Subcutaneous abdominal adipose tissue (tissue), 5 donors: ENCODE data around the gene CDC123.
A peak's percentile ranks its signal among the peaks of the same experiment; 100 is the strongest.
"Not testable (repeated sequence)": the region's sequence is repeated elsewhere in the genome, so short reads cannot be mapped to it uniquely, and the experiment has no call there.

Source experiments
- H3K27ac ChIP-seq: one replicate; pipeline ENCODE4 v1.7.0; 2013; ENCODE audit warnings: low read depth, mild to moderate bottlenecking, inconsistent platforms, low read length, moderate library complexity
- H3K27me3 ChIP-seq, 5 donors: one replicate each; pipeline ENCODE4 v1.7.0; 2013; ENCODE audit warnings: low read length in 5 of 5, inconsistent platforms in 1 of 5; ENCODE audit not compliant: control insufficient read depth in 5 of 5, insufficient read depth in 4 of 5
- H3K36me3 ChIP-seq, 5 donors: one replicate each; pipeline ENCODE4 v1.7.0; 2013; ENCODE audit warnings: low read length in 5 of 5; ENCODE audit not compliant: control insufficient read depth in 5 of 5, insufficient read depth in 5 of 5
- H3K4me1 ChIP-seq, 5 donors: one replicate each; pipeline ENCODE4 v1.7.0; 2013; ENCODE audit warnings: low read length in 5 of 5, mild to moderate bottlenecking in 3 of 5, moderate library complexity in 1 of 5; ENCODE audit not compliant: control insufficient read depth in 5 of 5, insufficient read depth in 5 of 5
- H3K4me3 ChIP-seq, 5 donors: one replicate each; pipeline ENCODE4 v1.7.0; 2013; ENCODE audit warnings: low read length in 5 of 5, low read depth in 1 of 5
- H3K9ac ChIP-seq, 5 donors: one replicate each; pipeline ENCODE4 v1.7.0; 2013; ENCODE audit warnings: low read length in 5 of 5, mild to moderate bottlenecking in 4 of 5, moderate library complexity in 3 of 5
- H3K9me3 ChIP-seq, 5 donors: one replicate each; pipeline ENCODE4 v1.7.0; 2013; ENCODE audit warnings: low read length in 5 of 5; ENCODE audit not compliant: control insufficient read depth in 5 of 5
- donor health status: healthy.
- donor health status: healthy.
- donor health status: healthy.
- donor health status: healthy.
- donor health status: healthy.

Gene CDC123

DNA sequence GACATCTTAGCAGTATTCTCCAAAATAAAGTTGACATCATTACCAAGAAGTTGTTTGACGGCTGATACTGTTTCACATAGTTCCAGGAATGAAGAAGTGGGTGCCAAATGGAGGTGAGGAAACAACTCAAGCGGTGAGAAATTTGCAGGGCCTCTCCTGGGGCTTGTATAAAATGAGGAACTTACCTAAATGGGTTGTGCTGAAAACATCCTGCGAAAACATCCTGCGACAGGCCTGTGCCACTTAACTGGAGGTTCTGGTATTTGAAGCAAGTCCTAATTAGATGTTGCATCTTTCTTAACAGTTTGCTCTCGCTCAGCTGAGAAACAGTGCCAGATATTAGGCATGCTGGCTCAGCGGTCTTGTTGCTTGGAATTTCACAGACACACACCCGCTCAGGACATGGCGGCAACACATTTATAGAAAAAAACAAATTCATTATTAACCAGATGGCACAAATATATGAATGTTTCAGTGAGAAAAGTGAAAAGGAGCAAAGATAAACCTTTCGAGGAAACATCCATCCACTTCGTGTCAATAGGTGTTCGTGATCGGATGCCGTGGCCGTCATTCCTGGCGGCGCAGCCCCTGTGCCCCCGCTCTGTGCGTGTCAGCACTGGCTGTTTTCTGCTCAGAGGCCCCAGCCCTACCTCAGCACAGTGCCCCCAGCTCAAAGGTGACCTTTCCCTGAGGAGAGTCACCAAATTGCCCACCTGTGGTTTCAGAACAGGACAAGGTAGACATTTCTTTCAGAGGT is 48.1 kb downstream of the CDC123 start:
- Histone ChIP-seq H3K27ac (no peak overlapping the region), H3K4me3 (no peak overlapping the region), H3K27me3 (no peaks in the 10 kb centered on the region), H3K4me1 (peaks cover 0 to 4% (median 2%) of the 10 kb centered on the region in 5 donors), H3K9me3 (no peaks in the 10 kb centered on the region), H3K9ac (no peak overlapping the region), H3K36me3 (peaks cover 4 to 60% (median 40%) of the 10 kb centered on the region in 5 donors)

DNA sequence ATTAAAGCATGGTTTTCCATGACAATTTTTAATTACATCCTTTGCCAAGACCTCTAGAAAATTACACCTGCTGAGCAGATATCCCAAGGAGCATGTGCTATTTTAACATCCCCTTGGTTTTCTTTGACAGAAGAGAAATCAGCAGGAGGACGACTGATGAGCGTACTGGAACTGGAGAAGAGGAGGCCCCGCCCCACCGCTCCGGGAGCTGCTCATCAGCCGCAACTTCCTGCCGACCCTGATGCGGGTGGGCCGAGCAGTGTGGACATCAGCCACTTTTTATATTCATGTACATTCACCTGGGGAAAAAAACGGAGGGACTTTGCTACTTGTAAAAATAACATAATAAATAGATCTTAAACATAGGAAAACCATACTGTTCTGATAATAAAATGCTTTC is 54.2 kb downstream of the CDC123 start:
- peaks cover 0 to 59% (median 29%) of the 10 kb centered on the region in 5 donors for H3K36me3 ChIP-seq
- no peaks in the 10 kb centered on the region for H3K27me3 ChIP-seq
- no peaks in the 10 kb centered on the region for H3K4me1 ChIP-seq
- no peak overlapping the region for H3K27ac ChIP-seq
- no peak overlapping the region for H3K9ac ChIP-seq
- no peak overlapping the region for H3K4me3 ChIP-seq
- no peaks in the 10 kb centered on the region for H3K9me3 ChIP-seq

DNA sequence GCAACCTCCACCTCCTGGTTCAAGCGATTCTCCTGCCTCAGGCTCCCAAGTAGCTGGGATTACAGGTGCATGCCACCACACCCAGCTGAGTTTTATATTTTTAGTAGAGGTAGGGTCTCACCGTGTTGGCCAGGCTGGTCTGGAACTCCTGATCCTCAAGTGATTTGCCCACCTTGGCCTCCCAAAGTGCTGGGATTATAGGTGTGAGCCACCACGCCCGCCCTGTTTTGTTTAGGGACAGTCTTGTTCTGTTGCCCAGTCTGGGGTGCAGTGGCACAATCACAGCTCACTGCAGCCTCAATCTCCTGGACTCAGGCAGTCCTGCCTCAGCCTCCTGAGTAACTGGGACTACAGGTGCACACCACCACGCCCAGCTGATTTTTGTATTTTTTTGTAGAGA is 54.7 kb downstream of the CDC123 start:
- not testable (repeated sequence) for H3K9me3 ChIP-seq, H3K9ac ChIP-seq, H3K4me1 ChIP-seq, H3K27ac ChIP-seq, H3K4me3 ChIP-seq, H3K27me3 ChIP-seq
- H3K36me3 ChIP-seq = peaks cover 0 to 54% (median 26%) of the 10 kb centered on the region in 5 donors

DNA sequence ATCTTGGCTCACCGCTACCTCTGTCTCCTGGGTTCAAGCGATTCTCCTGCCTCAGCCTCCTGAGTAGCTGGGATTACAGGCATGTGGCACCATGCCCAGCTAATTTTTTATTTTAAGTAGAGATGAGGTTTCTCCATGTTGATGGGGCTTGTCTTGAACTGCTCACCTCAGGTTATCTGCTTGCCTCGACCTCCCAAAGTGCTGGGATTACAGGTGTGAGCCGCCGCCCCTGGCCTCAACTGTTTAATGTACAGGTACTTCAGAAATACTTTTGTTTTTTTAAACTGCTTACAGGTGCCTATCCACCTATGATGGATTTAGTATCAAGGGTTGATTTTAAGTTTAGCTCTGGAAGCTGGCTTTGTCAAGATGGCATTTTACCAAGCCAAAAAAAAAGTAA is 55.6 kb downstream of the CDC123 start:
- Histone ChIP-seq H3K9ac (no peak overlapping the region), H3K9me3 (no peaks in the 10 kb centered on the region), H3K4me1 (no peaks in the 10 kb centered on the region), H3K36me3 (peaks cover 0 to 45% (median 18%) of the 10 kb centered on the region in 5 donors), H3K27me3 (no peaks in the 10 kb centered on the region), H3K27ac (no peak overlapping the region), H3K4me3 (no peak overlapping the region)

DNA sequence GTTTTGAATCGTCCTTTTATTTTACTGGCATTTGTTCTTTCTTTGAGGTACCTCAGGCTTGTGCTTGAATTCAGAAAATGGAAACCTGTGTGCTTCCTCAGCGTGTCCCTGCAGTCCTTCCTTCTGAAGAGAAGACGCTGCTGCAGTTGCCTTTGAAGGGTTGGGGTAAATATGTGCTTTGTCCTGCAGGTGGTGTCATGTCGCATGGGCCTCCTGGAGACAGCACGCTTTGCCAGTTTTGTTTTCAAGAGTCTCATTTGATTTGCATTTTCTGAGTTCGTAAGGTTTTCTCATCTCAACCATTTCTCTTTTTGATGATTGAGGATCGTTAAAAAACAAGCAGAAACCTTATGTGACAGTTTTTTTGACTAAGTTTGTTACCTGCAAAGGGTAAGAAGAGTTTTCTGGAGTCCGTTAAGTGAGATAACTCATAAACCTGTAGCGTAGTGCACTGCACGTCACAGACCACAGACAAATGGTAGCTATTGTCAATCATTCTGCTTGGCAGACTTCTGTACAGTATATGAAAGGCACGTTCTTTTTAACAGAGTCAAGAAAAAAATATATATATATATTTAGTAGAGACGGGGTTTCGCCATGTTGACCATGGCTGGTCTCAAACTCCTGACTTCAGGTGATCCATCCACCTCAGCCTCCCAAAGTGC is 57.0 kb downstream of the CDC123 start:
- no peaks in the 10 kb centered on the region for H3K4me1 ChIP-seq
- no peak overlapping the region for H3K9ac ChIP-seq
- peaks cover 0 to 31% (median 11%) of the 10 kb centered on the region in 5 donors for H3K36me3 ChIP-seq
- no peaks in the 10 kb centered on the region for H3K9me3 ChIP-seq
- H3K27ac ChIP-seq = no peak overlapping the region
- no peak overlapping the region for H3K4me3 ChIP-seq
- no peaks in the 10 kb centered on the region for H3K27me3 ChIP-seq

DNA sequence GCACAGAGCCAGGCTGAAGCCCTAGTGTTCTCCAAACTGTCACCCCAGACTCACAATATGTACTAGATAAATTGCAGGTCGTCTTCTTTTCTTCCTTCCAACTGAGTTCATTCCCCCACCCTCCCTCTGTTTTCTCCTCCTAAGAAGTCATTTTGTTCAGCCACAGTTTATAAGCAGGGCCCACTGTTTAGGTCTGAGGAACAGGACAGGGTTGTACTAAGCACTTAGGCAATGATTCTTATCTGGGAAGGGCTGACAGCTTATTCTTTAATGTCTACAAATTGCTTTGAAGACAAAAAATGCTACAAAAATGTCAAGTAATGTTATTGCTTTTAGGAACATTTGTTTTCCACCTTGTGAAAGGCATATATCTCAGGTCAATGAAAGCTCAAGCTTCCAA is 59.1 kb downstream of the CDC123 start:
- Histone ChIP-seq H3K36me3 (peaks cover 0 to 15% (median 7%) of the 10 kb centered on the region in 5 donors), H3K27ac (no peak overlapping the region), H3K9me3 (peaks cover 0 to 2% (median 0%) of the 10 kb centered on the region in 5 donors)

DNA sequence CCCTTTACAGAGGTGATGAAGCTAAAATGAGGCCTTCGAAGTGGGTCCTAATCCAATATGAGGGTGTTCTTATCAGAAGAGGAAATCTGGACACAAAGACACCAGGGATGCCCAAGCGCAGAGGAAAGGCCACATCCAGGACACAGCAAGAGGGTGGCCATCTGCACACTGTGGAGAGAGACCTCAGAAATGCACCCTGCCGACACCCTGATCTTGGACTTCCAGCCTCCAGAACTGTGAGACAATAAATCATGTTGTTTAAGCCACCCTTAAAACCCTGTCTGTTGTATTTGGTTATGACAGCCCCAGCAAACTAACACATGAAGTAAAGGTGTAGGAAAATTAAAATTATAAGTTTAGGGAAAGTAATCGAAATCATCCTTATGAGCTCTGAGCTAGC is 64.0 kb downstream of the CDC123 start:
- H3K27ac ChIP-seq = no peak overlapping the region
- peaks cover 0 to 3% (median 0%) of the 10 kb centered on the region in 5 donors for H3K9me3 ChIP-seq
- H3K9ac ChIP-seq = no peak overlapping the region
- no peaks in the 10 kb centered on the region for H3K36me3 ChIP-seq
- no peak overlapping the region for H3K4me3 ChIP-seq
- peaks cover 3 to 11% (median 5%) of the 10 kb centered on the region in 5 donors for H3K4me1 ChIP-seq
- H3K27me3 ChIP-seq = no peaks in the 10 kb centered on the region

More for the DNA sequence above, 59.1 kb downstream of the CDC123 start:
- Histone ChIP-seq H3K9ac (no peak overlapping the region), H3K4me1 (no peaks in the 10 kb centered on the region), H3K4me3 (no peak overlapping the region), H3K27me3 (no peaks in the 10 kb centered on the region)

DNA sequence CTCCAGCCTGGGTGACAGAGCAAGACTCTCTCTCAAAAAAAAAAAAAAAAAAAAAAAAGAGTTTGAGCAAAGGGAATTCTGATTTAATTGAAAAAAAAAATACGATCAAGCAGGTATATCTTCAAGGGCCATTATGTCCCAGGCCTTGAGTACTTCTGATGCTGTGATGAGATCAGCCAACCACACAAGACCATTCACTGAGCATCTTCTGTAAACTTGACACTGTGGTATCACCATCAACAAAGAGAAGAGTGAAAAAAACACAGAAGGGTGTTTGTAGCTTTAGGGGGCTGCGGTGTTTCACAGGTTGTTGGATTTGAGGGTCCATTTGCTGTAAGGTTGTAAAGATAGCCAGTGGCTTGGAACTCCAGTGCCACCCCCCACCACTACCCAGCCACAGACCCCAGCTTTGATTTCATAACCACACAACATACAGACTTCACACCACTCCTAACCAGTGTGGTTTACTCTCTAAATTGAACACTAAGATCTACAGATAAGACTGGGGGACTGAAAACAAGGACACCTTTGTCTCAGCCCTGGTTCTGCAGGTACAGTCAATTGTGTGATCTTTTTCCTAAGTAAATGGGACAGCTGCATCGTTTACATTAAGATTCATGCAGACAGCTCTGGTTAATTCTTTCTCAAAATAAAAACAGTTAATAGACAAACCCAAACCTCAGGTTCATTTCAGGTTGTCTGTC is 66.4 kb downstream of the CDC123 start:
- Histone ChIP-seq H3K27me3 (no peaks in the 10 kb centered on the region), H3K9me3 (peaks cover 0 to 3% (median 0%) of the 10 kb centered on the region in 5 donors), H3K36me3 (no peaks in the 10 kb centered on the region), H3K4me3 (no peak overlapping the region), H3K9ac (no peak overlapping the region), H3K27ac (no peak overlapping the region), H3K4me1 (peaks cover 3 to 17% (median 5%) of the 10 kb centered on the region in 5 donors)

DNA sequence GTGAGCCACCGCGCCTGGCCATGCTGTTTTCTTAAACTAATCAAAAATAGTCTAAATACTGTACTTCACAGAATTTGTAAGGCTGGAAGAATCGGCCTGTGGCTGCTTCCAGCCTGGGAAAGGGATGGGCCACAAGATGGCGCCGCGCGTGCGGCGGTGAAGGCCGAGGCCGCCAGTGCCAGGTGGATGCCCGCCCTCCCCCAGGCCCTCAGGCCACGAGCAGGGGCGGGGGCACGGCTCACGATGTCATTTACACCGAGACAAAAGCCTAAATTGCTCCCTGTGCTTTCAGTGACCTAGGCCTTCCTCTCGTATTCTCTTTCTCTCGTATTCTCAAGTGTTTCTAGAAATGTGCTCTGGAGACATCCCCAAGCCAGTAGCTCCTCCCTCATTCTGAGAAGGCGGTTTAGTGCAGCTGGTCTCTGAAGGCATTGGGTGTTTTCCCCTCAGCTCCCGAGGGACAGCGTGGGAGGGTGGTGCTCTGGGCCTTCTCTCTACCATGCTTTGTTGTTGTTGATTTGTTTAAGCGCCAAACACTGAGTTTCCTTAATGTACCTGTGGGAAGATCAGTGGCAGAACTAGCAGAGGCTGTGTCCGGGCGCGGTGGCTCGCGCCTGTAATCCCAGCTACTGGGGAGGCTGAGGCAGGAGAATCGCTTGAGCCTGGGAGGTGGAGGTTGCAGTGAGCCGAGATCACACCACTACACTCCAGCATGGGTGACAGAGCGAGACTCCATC is 68.4 kb downstream of the CDC123 start:
- Histone ChIP-seq H3K9me3 (peaks cover 0 to 3% (median 0%) of the 10 kb centered on the region in 5 donors), H3K4me1 (peaks cover 3 to 17% (median 5%) of the 10 kb centered on the region in 5 donors), H3K27me3 (no peaks in the 10 kb centered on the region), H3K4me3 (peak overlapping the region; percentile 59 to 73 (median 66)), H3K9ac (peak overlapping the region in 1 of 5 donors; percentile 64), H3K27ac (no peak overlapping the region), H3K36me3 (no peaks in the 10 kb centered on the region)
